Loucy (cell line): ENCODE measurements around the gene TUBGCP3.

Experiments
- CTCF ChIP-seq: fragments of 200-600 bp; sonication (generic); conservative IDR thresholded peaks from 2 replicates; pipeline ENCODE4 v1.5.1; 2014; ENCODE audit warnings: mild to moderate bottlenecking, antibody characterized with exemption, low read length
- EZH2phosphoT487 ChIP-seq: fragments of 200-600 bp; IDR thresholded peaks from 2 replicates; pipeline ENCODE4 v1.6.1; 2018; ENCODE audit warnings: antibody characterized with exemption, mild to moderate bottlenecking, moderate library complexity, borderline replicate concordance

GRCh38 chr13:112606109-112607001, 18.4 kb upstream of the TUBGCP3 start:
- TF ChIP-seq CTCF (peak; percentile 90), EZH2phosphoT487 (no peak)
